ENCODE data around the gene MYH9.

DNA sequence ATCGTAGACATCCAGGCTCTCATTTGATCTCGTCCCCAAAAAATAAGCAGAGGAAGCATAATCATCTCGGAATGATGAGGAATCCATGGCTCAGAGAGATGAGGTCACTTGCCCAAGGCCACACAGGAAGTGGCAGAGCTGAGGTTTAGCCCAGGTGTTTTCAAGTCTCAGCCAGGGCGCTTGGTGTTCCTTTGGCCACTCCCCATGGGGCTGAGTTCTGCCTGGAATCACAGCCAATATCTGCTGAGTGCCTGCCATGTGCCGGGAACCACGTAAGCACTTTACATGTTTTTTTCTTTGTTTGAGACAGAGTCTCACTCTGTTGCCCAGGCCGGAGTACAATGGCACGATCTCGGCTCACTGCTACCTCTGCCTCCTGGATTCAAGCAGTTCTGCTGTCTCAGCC, 29.5 kb upstream of the MYH9 start:
- no peak for TF ChIP-seq POLR2A (IDR thresholded peaks at IDR 0.05)
- TF ChIP-seq, protein P1, sequence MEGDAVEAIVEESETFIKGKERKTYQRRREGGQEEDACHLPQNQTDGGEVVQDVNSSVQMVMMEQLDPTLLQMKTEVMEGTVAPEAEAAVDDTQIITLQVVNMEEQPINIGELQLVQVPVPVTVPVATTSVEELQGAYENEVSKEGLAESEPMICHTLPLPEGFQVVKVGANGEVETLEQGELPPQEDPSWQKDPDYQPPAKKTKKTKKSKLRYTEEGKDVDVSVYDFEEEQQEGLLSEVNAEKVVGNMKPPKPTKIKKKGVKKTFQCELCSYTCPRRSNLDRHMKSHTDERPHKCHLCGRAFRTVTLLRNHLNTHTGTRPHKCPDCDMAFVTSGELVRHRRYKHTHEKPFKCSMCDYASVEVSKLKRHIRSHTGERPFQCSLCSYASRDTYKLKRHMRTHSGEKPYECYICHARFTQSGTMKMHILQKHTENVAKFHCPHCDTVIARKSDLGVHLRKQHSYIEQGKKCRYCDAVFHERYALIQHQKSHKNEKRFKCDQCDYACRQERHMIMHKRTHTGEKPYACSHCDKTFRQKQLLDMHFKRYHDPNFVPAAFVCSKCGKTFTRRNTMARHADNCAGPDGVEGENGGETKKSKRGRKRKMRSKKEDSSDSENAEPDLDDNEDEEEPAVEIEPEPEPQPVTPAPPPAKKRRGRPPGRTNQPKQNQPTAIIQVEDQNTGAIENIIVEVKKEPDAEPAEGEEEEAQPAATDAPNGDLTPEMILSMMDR (IDR thresholded peaks at IDR 0.05 in 8 of 11, conservative IDR thresholded peaks at IDR 0.05 in 3 of 11): no peak

Data from spleen (tissue), 7 donors.